ENCODE data around the gene LRRK1.

GRCh38 chr15:101004986-101005747, 86.0 kb downstream of the LRRK1 start:
- no peak for TF ChIP-seq CTCF (IDR thresholded peaks at IDR 0.05)
- TF ChIP-seq EP300 (IDR thresholded peaks at IDR 0.05), result no peak
